Kasumi-1 (cell line): ENCODE measurements around the gene PRIM1.
"Not testable (repeated sequence)": the region's sequence is repeated elsewhere in the genome, so short reads cannot be mapped to it uniquely, and the experiment has no call there.

Experiments
- DNase-seq, 2 experiments: peaks; one replicate each; lab custom pipeline; 2025; lab: John Stamatoyannopoulos, UW

Gene PRIM1

GRCh38 chr12:56751712-56752598 lies at the start of gene PRIM1:
TSS of gene PRIM1 (minus strand) at chr12:56752323. CDS start at chr12:56752298, 25 bp downstream.
- DNase-seq = peak; percentile 80 to 86

GRCh38 chr12:56800221-56800620 lies 48.1 kb upstream of the PRIM1 start:
- DNase-seq = no peak

GRCh38 chr12:56799345-56799744 lies 47.2 kb upstream of the PRIM1 start:
- not testable (repeated sequence) for DNase-seq

GRCh38 chr12:56795791-56796190 lies 43.7 kb upstream of the PRIM1 start:
- DNase-seq = not testable (repeated sequence)

GRCh38 chr12:56795046-56795562 lies 43.0 kb upstream of the PRIM1 start:
- DNase-seq = not testable (repeated sequence)

- DNase-seq = not testable (repeated sequence)
Measured at GRCh38 chr12:56793124-56793523, 41.0 kb upstream of the PRIM1 start.

- DNase-seq = no peak
Measured at GRCh38 chr12:56792678-56793077, 40.6 kb upstream of the PRIM1 start.

- DNase-seq = not testable (repeated sequence)
Measured at GRCh38 chr12:56789429-56789828, 37.3 kb upstream of the PRIM1 start.

GRCh38 chr12:56787498-56787897 lies 35.4 kb upstream of the PRIM1 start:
- DNase-seq = no peak

- DNase-seq = no peak
Measured at GRCh38 chr12:56785874-56786273, 33.8 kb upstream of the PRIM1 start.

GRCh38 chr12:56785141-56785865 lies 33.2 kb upstream of the PRIM1 start:
- DNase-seq = no peak

- DNase-seq = no peak
Measured at GRCh38 chr12:56781726-56782125, 29.6 kb upstream of the PRIM1 start.

GRCh38 chr12:56778756-56779155 lies 26.6 kb upstream of the PRIM1 start:
- DNase-seq = no peak

- no peak for DNase-seq
Measured at GRCh38 chr12:56776654-56777053, 24.5 kb upstream of the PRIM1 start.

GRCh38 chr12:56775638-56776037 lies 23.5 kb upstream of the PRIM1 start:
- no peak for DNase-seq

GRCh38 chr12:56773113-56773512 lies 21.0 kb upstream of the PRIM1 start:
- DNase-seq = no peak

- no peak for DNase-seq
Measured at GRCh38 chr12:56772625-56773024, 20.5 kb upstream of the PRIM1 start.

- no peak for DNase-seq
Measured at GRCh38 chr12:56769868-56770267, 17.7 kb upstream of the PRIM1 start.

GRCh38 chr12:56768424-56768823 lies 16.3 kb upstream of the PRIM1 start:
- no peak for DNase-seq

GRCh38 chr12:56766535-56766934 lies 14.4 kb upstream of the PRIM1 start:
- DNase-seq = no peak

GRCh38 chr12:56763753-56764657 lies 11.9 kb upstream of the PRIM1 start:
- DNase-seq = no peak

- DNase-seq = no peak
Measured at GRCh38 chr12:56761812-56762211, 9.7 kb upstream of the PRIM1 start.
